IMR-90 (cell line): ENCODE results near the gene PRKAR1A. TPM values are rescaled to one million over a fixed set of nuclear protein-coding genes. Genes with fewer than 3 reads are reported as not detected.

ENCODE experiments used
- ATAC-seq: fragments of 200-7000 bp; cut with Tn5 transposase; 2 replicates; pipeline ENCODE4 v1.9.1; 2020; ENCODE audit warnings: low read depth, mild to moderate bottlenecking, moderate library complexity
- BruUV-seq: library from RNA; stranded (reverse); fragments of 400-500 nt; replicated peaks from 2 replicates; lab custom pipeline; 2021; lab: Mats Ljungman, UMichigan
- CTCF ChIA-PET: fragments of 300-600 bp; formaldehyde crosslinking; extraction: SDS; loops from one replicate; lab custom pipeline; 2021; ENCODE audit warnings: antibody characterized with exemption; lab: Yijun Ruan, JAX
- POLR2A ChIA-PET: fragments of 300-600 bp; sonication (Branson Sonifier 250); formaldehyde crosslinking; loops from one replicate; lab custom pipeline; 2022; ENCODE audit warnings: antibody characterized with exemption; ENCODE audit not compliant: unreplicated experiment; lab: Charles Lee
- DNase-seq: peaks from one replicate; pipeline ENCODE4 v3.0.0; 2013
- H2AFZ ChIP-seq: replicated peaks from 2 replicates; pipeline ENCODE3; 2013; ENCODE audit warnings: low read length, mild to moderate bottlenecking; ENCODE audit not compliant: poor library complexity
- H2AK5ac ChIP-seq: 2 replicates; pipeline ENCODE4 v1.6.1; 2013; ENCODE audit warnings: low read depth, low read length, inconsistent platforms
- H2AK9ac ChIP-seq: replicated peaks from 2 replicates; pipeline ENCODE3; 2013; ENCODE audit warnings: mild to moderate bottlenecking, low read depth, low read length, moderate library complexity; ENCODE audit not compliant: poor library complexity
- H2BK120ac ChIP-seq: 2 replicates; pipeline ENCODE4 v1.6.1; 2013; ENCODE audit warnings: low read depth, low read length, inconsistent platforms
- H2BK15ac ChIP-seq: 3 replicates; pipeline ENCODE4 v1.6.1; 2013; ENCODE audit warnings: low read depth, low read length, inconsistent platforms
- H2BK20ac ChIP-seq: 2 replicates; pipeline ENCODE4 v1.6.1; 2013; ENCODE audit warnings: low read depth, mild to moderate bottlenecking, inconsistent platforms, low read length, moderate library complexity
- H2BK5ac ChIP-seq: 2 replicates; pipeline ENCODE4 v1.6.1; 2013; ENCODE audit warnings: mild to moderate bottlenecking, low read depth, low read length, inconsistent platforms; ENCODE audit not compliant: poor library complexity, severe bottlenecking
- H3K14ac ChIP-seq: replicated peaks from 2 replicates; pipeline ENCODE4 v1.6.1; 2013; ENCODE audit warnings: low read depth, low read length, inconsistent platforms
- H3K18ac ChIP-seq: 2 replicates; pipeline ENCODE4 v1.6.1; 2013; ENCODE audit warnings: low read depth, low read length, control low read depth
- H3K23ac ChIP-seq: 2 replicates; pipeline ENCODE4 v1.6.1; 2013; ENCODE audit warnings: low read depth, low read length, inconsistent platforms
- H3K27ac ChIP-seq: 2 replicates; pipeline ENCODE4 v1.5.1; 2013; ENCODE audit warnings: mild to moderate bottlenecking, control low read depth, low read length; ENCODE audit not compliant: insufficient read depth
- H3K27me3 ChIP-seq: 2 replicates; pipeline ENCODE4 v1.6.1; 2013; ENCODE audit warnings: low read length; ENCODE audit not compliant: control insufficient read depth, insufficient read depth
- H3K36me3 ChIP-seq: 2 replicates; pipeline ENCODE4 v1.6.1; 2013; ENCODE audit warnings: low read length, mixed read lengths; ENCODE audit not compliant: control insufficient read depth, insufficient read depth
- H3K4ac ChIP-seq: 2 replicates; pipeline ENCODE4 v1.6.1; 2013; ENCODE audit warnings: low read depth, low read length, inconsistent platforms
- H3K4me1 ChIP-seq: 2 replicates; pipeline ENCODE4 v1.6.1; 2013; ENCODE audit warnings: low read length, mixed read lengths; ENCODE audit not compliant: control insufficient read depth, insufficient read depth
- H3K4me2 ChIP-seq: 2 replicates; pipeline ENCODE4 v1.6.1; 2013; ENCODE audit warnings: low read depth, mild to moderate bottlenecking, control low read depth, low read length, moderate library complexity
- H3K4me3 ChIP-seq: 2 replicates; pipeline ENCODE4 v1.5.1; 2013; ENCODE audit warnings: low read depth, mild to moderate bottlenecking, control low read depth, low read length, moderate library complexity; ENCODE audit not compliant: insufficient read depth
- H3K56ac ChIP-seq: 2 replicates; pipeline ENCODE4 v1.6.1; 2013; ENCODE audit warnings: low read length, inconsistent platforms; ENCODE audit not compliant: insufficient read depth; ENCODE audit errors: extremely low read depth
- H3K79me1 ChIP-seq, 2 experiments: 2 replicates each; pipeline ENCODE4 v1.6.1; 2013; ENCODE audit warnings: low read length in 2 of 2, inconsistent platforms in 1 of 2, low read depth in 1 of 2
- H3K9ac ChIP-seq: 2 replicates; pipeline ENCODE4 v1.6.1; 2013; ENCODE audit warnings: low read depth, low read length, control low read depth
- H3K9me1 ChIP-seq: 2 replicates; pipeline ENCODE4 v1.6.1; 2013; ENCODE audit warnings: low read length, inconsistent platforms; ENCODE audit not compliant: insufficient read depth
- H3K9me3 ChIP-seq: 2 replicates; pipeline ENCODE4 v1.6.1; 2013; ENCODE audit warnings: low read length; ENCODE audit not compliant: control insufficient read depth, insufficient read depth
- H4K20me1 ChIP-seq: 2 replicates; pipeline ENCODE4 v1.6.1; 2013; ENCODE audit warnings: low read length, inconsistent platforms; ENCODE audit not compliant: insufficient read depth
- H4K5ac ChIP-seq: 2 replicates; pipeline ENCODE4 v1.6.1; 2013; ENCODE audit warnings: mild to moderate bottlenecking, low read depth, low read length, control low read depth
- H4K8ac ChIP-seq, 2 experiments: 2 replicates each; pipeline ENCODE4 v1.6.1; 2013; ENCODE audit warnings: low read depth in 2 of 2, low read length in 2 of 2, control low read depth in 1 of 2, inconsistent platforms in 1 of 2
- H4K91ac ChIP-seq: 2 replicates; pipeline ENCODE4 v1.6.1; 2013; ENCODE audit warnings: low read depth, low read length, inconsistent platforms; ENCODE audit not compliant: insufficient read depth
- BHLHE40 ChIP-seq: fragments of 150-350 bp; IDR thresholded peaks from 2 replicates; pipeline ENCODE4 v1.6.1; 2016; ENCODE audit warnings: mild to moderate bottlenecking, low read depth, low read length
- CEBPB ChIP-seq: IDR thresholded peaks from 2 replicates; pipeline ENCODE4 v1.6.1; 2012; ENCODE audit warnings: low read depth, low read length, improper control_type of control experiment
- CHD1 ChIP-seq: IDR thresholded peaks from 2 replicates; pipeline ENCODE4 v1.6.1; 2012; ENCODE audit warnings: low read depth, low read length, improper control_type of control experiment
- CTCF ChIP-seq: conservative IDR thresholded peaks from 2 replicates; pipeline ENCODE4 v1.5.1; 2012; ENCODE audit warnings: mild to moderate bottlenecking, low read depth, low read length, improper control_type of control experiment
- ELK1 ChIP-seq: fragments of 150-350 bp; IDR thresholded peaks from 2 replicates; pipeline ENCODE4 v1.6.1; 2016; ENCODE audit warnings: low read depth, mild to moderate bottlenecking, low read length, moderate library complexity, borderline replicate concordance
- FOS ChIP-seq: fragments of 150-350 bp; IDR thresholded peaks from 2 replicates; pipeline ENCODE4 v1.6.1; 2016; ENCODE audit warnings: low read depth, low read length
- MAFK ChIP-seq: IDR thresholded peaks from 2 replicates; pipeline ENCODE4 v1.6.1; 2012; ENCODE audit warnings: low read depth, low read length, improper control_type of control experiment
- MXI1 ChIP-seq: IDR thresholded peaks from 2 replicates; pipeline ENCODE4 v1.6.1; 2012; ENCODE audit warnings: low read depth, mild to moderate bottlenecking, low read length, moderate library complexity, borderline replicate concordance
- NFE2L2 ChIP-seq: fragments of 150-350 bp; IDR thresholded peaks from 2 replicates; pipeline ENCODE4 v1.6.1; 2016; ENCODE audit warnings: low read depth, mild to moderate bottlenecking, low read length
- RAD21 ChIP-seq: IDR thresholded peaks from 2 replicates; pipeline ENCODE4 v1.6.1; 2012; ENCODE audit warnings: low read length, improper control_type of control experiment
- RCOR1 ChIP-seq: IDR thresholded peaks from 2 replicates; pipeline ENCODE4 v1.6.1; 2012; ENCODE audit warnings: mild to moderate bottlenecking, low read length, improper control_type of control experiment; ENCODE audit not compliant: insufficient replicate concordance
- RFX5 ChIP-seq: IDR thresholded peaks from 2 replicates; pipeline ENCODE4 v1.8.0; 2012; ENCODE audit warnings: low read depth, mild to moderate bottlenecking, low read length, moderate library complexity
- USF2 ChIP-seq: fragments of 150-350 bp; IDR thresholded peaks from 2 replicates; pipeline ENCODE4 v1.6.1; 2017; ENCODE audit warnings: mild to moderate bottlenecking, antibody characterized with exemption, low read length, low read depth
- WGBS, 2 experiments: methylation state at CpG; one replicate each; pipeline versions ENCODE4 v1.1.5 to v1.1.7; 2013; ENCODE audit warnings: missing lambda C conversion rate in 2 of 2; ENCODE audit not compliant: insufficient read length in 1 of 2; ENCODE audit errors: extremely low coverage in 2 of 2; 5-methylcytosine and 5-hydroxymethylcytosine counted together
- dilution Hi-C: fragments of 300-500 bp; cut with HindIII; formaldehyde crosslinking; loops from one replicate; pipeline ENCODE4 v1.14.3; 2018; ENCODE audit warnings: low sequenced_read_pairs; ENCODE audit not compliant: unreplicated experiment
- in situ Hi-C: fragments of 300-500 bp; cut with MboI; formaldehyde crosslinking; loops from 3 replicates; pipeline ENCODE4 v1.14.3; 2019; ENCODE audit warnings: low sequenced_read_pairs, inconsistent platforms, mixed read lengths
- intact Hi-C: fragments of 100-400 bp; cut with micrococcal nuclease; formaldehyde crosslinking; loops from 2 replicates; pipeline ENCODE4 v1.10.0; 2022
- polyA plus RNA-seq, 3 experiments: library from polyadenylated mRNA; depleted of rRNA; stranded (reverse); fragments of >200 nt; gene quantifications; 2 replicates each; pipeline ENCODE4 v1.2.3, GENCODE V29; 2012; ENCODE audit warnings: low replicate concordance in 1 of 3
- total RNA-seq: library from RNA; depleted of rRNA; stranded (reverse); fragments of >200 nt; gene quantifications from 2 replicates; pipeline ENCODE4 v1.2.3, GENCODE V29; 2012

PRKAR1A gene
- total and polyA plus RNA-seq, 2 of the 4 experiments (the other 2 are of a cell fraction): 145 to 256 TPM

GRCh38 chr17:68599091-68599490 is 86.9 kb downstream of the PRKAR1A start:
- TF ChIP-seq MAFK (no peak), ELK1 (no peak), RFX5 (no peak), CEBPB (no peak), FOS (no peak), USF2 (no peak), MXI1 (no peak), BHLHE40 (no peak), CHD1 (no peak), NFE2L2 (no peak), RAD21 (no peak), CTCF (no peak), RCOR1 (no peak)
- Histone ChIP-seq H4K8ac (no peak overlapping the region), H2AFZ (no peak overlapping the region), H3K14ac (no peak overlapping the region), H2AK9ac (no peak overlapping the region), H3K9ac (no peak overlapping the region), H2BK5ac (no peak overlapping the region), H2BK15ac (no peak overlapping the region), H3K4me1 (no peaks in the 10 kb centered on the region; the same call in 1 of the 2 replicates), H4K5ac (no peak overlapping the region), H4K20me1 (no peaks in the 10 kb centered on the region), H3K4ac (no peak overlapping the region), H3K27ac (no peak overlapping the region), H3K9me1 (no peaks in the 10 kb centered on the region), H2AK5ac (no peak overlapping the region), H3K4me3 (no peak overlapping the region), H2BK120ac (no peak overlapping the region), H3K9me3 (0 out of 2 replicates have a peak, but pooled peaks cover 1% of the 10 kb centered on the region), H2BK20ac (no peak overlapping the region), H3K27me3 (peaks cover 54% of the 10 kb centered on the region), H3K23ac (no peak overlapping the region), H3K56ac (no peak overlapping the region), H3K79me1 (no peaks in the 10 kb centered on the region), H3K18ac (no peak overlapping the region), H3K36me3 (no peaks in the 10 kb centered on the region), H3K4me2 (no peak overlapping the region), H4K91ac (no peak overlapping the region)
- intact Hi-C loops (no loop called here), dilution Hi-C loops (no loop called here), in situ Hi-C loops (no loop called here)
- CTCF ChIA-PET: interaction anchor here (0.5 kb wide), 1 partner anchor 7 kb away, joined by 3 read pairs; no protein-coding TSS in a partner anchor
- WGBS, 2 experiments: no CpG with 5 or more reads among the region's 4 CpGs
- ATAC-seq (no peak), DNase-seq (no peak)
- POLR2A ChIA-PET: no interaction called here
- BruUV-seq: no TSS peak
